Measurements from ENCODE around the gene ZBTB22.

ZBTB22 gene

DNA sequence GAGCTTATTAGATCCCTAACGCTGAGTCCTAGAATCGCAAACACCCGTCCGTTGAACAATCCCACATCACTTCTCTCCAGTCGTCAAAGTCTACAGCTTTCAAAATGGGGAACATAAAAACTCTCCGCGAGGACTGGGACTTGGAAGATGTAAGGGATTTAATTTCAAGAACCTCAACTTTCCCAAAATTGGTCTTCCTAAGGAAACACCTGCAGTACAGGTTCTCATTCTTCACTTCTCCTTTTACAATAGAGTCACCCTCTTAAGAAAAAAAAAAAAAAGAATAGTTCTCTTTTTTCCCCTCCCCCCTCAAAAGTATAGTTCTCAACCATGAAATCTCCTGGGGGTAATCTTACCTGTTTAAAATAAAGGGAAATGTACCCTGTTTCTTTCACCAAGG lies 6.6 kb upstream of the ZBTB22 start:
- no peak for DNase-seq (ENCODE audit: low read depth)

DNA sequence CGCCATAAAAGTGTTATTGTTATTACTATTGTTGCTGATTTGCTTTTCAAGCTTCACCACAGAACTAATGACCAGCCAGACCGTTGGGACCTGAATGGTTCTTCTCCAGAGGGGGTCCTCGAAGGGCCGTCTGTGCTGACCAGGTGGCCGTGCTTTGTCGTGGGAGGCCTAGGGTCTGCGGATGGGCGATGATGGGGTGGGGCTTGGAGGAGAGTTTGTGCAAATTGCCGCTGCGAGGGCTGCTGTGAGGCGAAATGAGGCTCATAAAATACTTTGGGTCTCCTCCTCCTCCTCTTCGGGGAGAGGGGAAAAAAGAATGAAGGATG lies 6.0 kb upstream of the ZBTB22 start:
- DNase-seq (ENCODE audit: low read depth) = no peak

DNA sequence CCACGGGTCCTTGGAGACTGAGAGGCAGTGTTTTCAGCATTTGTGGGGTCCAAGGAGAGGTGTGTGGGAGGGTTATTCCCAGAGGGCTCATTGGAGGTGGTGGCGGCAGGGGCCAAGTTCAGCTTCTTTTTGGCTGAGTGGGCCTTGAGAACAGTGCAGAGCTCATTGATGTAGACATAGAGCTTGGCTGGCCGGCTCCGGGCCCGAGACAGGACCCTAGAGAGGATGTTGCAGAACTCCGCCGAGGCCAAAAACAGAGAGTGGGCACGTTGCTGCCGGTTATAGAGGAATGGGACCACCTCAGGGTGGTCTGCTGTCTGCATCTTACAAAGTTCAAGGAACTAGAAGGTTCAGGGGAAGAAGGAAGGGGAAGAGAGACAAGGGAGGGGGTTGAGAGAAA lies 3.7 kb upstream of the ZBTB22 start:
- DNase-seq (ENCODE audit: low read depth) = no peak

DNA sequence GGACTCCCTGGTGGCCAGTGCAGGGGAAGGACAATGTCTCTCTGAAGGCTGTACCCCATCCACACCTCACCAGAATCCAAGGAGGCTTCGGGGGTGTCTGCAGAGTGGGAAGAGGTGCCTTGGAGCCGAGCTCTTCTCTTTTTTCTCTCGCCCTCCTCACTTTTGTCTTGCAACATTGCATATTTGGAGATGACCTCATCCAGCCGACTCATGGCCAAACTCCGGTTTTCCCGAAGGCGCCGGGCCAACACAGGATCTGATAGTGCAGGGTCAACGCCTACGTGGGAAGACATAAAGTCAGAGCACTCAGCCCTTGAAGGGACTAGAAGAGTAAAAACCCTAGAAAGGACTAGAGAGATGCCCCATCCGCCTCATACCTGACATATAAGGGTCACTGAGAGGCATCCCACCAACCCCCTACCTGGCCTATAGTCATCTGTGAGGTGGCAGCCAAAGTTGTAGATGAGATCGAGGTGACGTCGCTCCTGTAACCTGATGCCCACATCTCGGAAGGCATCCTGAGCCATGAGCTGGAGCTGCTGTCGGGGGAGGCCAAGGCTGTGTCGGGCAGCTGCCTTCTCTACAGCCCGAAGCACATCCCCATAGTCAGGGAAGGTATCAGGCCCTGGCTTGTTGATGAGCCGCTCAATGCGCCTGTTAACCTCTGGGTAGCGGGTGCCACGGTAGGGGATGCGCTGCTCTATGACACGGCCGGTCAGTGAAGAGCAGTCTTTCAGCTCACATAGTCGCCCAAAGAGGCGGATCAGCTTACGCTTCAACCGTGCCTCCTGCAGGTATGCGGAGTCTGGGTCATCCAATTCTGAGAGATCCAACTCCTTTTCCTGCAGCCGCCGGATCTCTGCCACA lies 3.0 kb upstream of the ZBTB22 start:
- DNase-seq (ENCODE audit: low read depth) = peak; percentile 96

DNA sequence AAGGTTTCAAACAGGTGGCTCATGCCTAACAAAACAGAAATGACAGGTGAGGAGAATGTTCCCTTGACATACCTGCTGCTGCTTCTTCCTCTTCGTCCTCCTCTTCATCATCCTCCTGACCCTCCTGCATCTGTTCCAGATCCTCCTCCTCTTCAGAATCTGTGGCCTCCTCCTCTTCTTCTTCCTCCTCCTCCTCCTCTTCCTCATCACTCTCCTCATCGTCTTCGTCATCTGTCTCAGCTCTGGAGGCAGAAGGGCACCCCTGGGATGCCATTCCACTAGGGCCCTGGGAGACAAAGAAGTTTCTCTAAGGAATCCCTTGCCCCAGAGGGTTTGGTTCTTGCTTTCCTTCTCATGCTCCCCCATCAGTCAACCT lies 2.4 kb upstream of the ZBTB22 start:
- DNase-seq (ENCODE audit: low read depth) = no peak

DNA sequence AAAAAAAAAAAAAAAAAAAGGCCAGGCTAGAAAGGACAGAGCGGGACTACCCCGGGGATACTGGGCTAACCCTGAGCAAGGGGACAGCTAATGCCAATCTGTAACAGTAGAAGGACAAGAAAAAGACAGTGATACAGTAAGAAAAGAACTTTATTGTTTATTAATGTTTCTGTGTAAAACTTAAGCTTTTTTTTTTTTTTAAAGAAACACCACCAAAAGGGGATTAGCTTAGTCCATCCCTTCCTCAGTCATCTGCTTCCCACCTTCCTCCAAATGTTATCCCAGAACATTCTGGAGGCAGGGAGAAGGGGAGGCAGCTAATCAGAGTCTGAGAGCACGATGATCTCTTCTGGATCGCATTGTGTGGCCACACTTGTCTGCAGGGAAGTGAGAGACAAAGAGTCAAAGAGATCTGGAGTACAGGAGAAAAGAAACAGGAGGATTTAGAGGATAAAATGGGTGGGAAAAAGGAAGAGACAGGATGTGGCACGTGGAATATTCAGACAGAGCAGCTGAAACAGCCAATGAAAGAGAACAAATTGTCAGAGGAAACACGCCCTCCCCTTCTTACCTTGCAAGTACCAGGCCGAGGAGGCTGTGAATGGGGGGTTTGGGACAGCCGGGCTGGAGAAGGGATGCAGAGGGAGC lies 1.0 kb upstream of the ZBTB22 start:
- DNase-seq (ENCODE audit: low read depth) = no peak

DNA sequence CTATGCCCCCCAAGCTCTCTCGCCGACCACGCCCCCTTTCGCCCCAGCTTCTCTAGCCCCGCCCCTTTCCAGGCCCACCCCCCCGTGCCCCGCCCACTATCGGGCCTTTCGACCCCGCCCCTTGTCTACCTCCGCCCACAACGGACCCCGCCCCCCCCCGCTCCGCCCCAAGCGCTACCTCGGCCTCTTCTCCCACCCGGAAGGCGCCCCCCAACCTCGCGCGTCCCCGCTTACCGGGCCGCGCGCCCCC lies 200 bp downstream of the ZBTB22 start:
- no peak for DNase-seq (ENCODE audit: low read depth)

DNA sequence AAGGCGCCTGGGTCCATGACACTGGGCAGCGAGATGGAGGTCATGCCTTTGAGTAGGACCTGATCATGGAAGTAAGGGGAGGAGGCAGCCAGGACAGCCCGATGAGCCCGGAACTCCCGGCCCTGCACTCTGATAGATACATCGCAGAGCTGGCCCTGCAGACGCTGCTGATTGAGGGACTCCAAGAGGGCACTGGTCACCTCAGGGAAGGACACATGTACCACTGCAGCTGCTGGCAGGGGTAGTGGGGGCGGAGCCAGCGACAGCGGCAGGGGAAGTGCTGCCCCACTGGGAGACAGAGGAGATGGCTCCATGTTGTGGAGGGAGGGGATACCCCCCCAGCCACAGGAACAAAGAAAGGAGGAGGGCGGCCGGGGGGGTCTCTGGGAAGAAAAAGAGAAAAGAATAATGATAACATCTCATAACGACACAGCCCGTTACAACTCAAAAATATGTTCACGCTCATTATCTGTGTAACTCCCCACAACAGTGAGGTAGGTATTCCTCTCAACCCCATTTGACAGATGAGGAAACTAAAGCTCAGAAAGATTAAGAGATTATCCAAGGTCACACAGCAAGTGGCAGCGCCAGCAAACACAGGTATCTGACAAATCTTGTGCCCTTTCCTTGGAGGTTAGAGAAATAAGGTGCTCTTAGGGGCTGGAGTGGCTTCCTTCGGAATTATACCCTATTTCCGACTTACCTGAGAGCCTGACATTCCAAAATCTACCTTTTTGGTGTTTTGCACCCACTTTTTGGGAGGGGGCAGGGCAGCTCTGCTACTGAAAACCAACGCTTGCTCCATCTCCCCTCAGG lies 733 bp downstream of the ZBTB22 start:
- DNase-seq (ENCODE audit: low read depth) = no peak

DNA sequence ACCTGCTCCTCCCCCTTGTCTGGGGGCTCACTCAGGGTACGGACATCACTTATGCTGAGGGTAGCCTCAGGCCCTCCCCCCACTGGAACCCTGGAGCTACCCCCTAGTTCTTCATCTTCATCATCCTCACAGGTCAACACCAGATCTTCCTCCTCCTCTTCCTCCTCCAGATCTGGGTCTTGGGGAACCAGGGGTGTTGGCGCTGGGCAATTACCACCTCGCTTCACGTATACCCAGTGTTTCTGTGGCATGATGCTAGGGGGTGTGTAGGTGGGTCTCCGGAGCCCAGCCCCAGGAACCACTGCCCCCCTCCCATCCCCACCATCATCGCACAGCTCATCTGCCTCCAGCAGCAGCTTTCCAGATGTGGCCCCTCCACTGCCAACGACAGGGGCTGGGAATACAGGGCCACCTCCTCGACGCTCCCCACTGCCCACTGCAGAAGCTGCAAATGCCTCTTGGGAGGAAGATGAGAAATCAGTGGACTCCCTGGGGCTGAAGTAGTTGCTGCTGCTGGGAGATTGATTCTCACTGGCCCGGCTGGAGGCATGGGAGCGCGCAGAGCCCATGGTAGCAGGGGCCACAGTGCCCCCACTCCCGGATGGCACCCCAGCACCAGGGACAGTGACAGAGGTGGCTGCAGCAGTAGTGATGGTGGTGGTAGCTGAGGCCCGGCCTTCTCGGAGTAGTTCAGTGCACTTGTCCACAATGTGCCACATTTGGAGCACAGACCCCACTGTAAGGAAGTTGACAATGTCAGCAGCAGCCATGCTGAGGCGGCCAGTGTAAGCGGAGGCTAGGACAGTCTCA lies 1.5 kb downstream of the ZBTB22 start:
- no peak for DNase-seq (ENCODE audit: low read depth)

DNA sequence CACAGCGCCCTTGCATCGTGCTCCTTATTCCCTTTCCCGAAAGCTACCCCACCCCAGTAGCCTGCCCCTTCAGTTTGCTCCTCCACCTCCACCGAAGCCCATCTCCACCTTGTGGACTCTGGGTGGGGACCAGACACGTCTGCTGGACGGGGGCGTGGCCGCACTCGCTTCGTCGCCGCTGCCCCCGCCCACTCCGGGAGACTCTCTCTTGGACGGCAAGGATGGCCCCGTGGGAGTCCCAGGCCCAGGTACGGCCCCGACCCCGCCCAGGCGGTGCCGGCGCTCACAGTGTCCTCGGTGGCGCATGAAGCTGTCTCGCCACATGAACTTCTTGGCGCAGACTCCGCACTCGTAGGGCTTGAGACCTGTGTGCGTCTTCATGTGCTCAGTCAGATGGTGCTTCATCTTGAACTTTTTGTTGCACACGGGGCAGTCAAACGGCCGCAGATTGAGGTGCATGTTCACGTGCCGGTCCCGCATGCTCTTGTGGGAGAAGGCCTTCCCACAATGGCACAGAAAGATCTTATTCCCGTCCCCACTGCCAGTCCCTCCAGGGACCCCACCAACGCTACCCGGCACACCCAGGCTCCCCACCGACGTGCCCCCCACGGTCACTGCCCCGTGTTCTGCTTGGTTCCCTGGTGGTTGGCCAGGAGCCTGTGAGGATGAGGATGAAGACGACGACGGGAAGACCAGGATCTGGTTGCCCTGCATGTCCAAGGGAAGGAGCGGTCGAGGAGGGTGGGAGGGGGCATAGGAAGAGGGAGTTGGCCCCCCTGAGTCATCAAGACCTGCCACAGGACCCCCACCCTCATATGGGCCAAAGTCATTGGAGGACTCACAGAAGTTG lies 2.4 kb downstream of the ZBTB22 start:
- peak; percentile 31 for DNase-seq (ENCODE audit: low read depth)

DNA sequence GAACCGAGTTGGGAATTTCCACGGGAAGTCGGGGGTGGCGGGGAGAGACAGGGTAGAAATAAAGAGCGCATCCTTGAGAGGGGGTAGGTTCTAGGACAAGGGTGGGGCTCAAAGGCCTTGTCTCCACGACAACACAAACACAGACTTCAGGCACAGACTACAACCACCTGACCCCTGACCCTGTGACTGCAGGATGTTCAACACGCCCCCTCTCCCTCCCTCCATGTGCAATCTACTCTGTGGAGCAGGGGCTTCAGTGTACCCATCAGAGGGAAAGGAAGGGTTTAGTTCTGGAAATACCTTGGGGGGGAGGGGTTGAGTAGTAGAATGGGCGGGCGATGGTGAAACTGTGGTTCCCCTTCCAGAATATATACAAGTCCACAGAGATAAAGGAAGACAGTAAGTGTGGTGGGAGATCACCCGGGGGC lies 3.0 kb downstream of the ZBTB22 start:
- peak; percentile 86 for DNase-seq (ENCODE audit: low read depth)

DNA sequence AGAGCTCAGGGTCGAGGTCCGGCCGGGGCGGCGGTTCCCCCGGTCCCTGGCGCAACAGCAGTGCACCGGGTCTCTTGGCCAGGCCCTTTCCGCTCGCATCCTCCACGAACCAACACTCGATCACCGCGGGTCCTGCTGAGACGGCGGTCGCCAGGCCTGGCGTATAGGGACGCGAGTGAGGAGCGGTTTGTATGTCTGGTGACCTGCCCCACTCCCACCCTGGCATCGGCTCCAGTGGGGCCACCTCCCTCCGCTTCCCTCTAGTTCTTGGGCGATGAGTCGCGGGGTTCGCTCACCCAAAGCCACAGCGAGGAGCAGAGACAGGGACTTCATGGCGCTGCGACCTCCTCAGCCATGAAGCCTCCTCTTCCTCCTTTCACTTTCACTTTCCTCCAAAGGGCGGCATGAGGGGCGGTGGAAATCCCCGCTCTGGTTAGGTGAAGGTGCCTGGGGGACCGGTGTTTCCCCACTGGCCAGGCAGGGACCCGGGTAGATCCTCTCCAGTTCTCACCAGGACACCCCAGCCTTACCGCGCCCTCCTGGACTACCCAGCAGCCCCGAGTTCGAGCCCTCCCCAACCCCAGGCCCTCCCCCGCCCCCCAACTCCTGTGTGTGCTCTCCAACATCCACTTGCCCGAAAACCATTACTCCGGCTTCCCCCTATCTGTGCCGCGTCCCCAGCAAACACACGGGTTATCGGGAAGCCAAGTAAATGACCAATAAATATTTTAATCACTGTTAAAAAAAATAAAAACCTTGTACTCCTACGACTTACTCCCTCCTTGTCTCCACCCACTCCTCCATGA lies 3.6 kb downstream of the ZBTB22 start, which contains the start of gene TAPBP:
TAPBP (minus strand) TSS at position 370 of the 806 bp plus-strand sequence; CDS start at position 333, 37 bp downstream.
- DNase-seq (ENCODE audit: low read depth) = peak; percentile 76

DNA sequence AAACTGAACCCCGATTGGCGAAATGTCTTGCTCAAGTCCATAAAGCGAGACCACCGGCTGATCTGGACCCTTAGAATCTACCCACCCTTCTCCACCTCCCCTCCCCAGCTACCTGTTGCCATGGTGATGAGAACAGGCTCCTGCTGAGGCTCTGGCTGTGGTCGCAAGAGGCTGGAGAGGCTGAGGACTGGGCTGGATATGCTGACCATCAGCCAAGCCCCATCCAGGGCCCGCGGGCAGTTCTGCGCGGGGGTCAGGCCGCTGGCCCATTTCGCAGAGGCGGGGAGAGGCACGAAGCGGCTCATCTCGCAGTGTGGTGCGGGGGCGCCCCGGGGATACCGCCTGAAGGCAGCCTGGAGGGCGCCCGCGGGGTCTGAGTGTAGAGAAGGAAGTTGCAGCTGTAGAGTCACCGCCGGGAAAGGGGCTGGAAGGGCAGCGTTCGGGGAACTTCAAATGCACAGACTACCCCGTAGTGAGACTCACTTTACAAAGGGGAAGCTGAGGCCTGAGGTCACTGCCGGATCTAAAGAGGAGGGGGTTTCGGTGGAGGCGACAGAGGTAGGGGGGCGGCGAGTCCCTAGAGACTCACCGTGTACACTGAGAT lies 4.3 kb downstream of the ZBTB22 start:
- DNase-seq (ENCODE audit: low read depth) = peak; percentile 43

DNA sequence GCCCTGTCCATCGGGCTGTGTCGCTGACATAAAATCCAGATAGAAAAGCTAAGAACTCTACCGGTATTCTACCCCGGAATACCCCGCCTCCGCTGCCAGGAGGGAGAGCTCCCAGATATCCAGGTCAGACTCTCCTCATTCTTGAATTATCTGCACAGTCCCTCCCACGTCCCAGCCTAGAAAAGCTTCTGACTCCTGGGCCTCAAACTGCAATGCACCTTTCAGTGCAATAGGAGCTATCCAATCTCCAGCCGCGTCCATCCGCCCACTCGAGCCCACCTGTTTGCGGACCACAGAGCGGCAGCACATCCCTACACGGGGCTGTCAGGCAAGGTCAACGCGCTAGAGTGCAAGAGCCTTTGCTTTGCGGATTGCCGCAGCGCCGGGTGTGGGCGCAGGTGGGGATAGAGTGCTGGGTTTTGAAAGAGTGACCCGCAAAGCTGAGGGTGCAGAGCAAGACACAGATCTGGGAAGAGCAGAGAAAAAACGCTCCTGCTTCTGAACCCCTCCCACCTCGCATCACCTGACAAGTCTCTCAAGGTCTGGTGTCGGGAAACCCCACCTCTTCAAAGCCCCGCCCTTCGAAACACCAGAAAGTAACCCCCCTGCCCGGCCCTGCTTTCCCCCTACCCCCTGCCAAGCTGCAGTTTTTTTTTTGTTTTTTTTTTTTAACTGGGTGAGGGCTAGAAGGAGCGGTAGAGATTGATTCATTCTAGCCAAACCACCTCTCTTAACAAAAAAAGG lies 5.0 kb downstream of the ZBTB22 start:
- peak; percentile 68 for DNase-seq (ENCODE audit: low read depth)

DNA sequence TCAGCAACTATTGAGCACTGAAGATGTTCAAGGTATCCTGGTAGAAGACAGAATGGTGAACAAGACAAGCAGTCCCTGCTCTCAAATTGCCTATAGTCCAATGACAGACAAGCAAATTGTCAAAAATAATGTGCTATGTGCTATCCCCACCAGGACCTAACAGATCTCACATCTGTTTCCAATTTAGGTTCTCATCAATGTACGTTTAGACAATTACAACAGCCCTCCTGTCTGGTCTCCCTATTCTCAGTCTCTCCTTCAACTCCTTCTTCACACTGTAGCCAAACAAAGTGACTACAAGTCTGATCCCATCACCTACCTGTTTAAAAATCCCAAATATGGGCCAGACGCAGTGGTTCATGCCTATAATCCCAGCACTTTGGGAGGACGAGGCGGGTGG lies 11.2 kb downstream of the ZBTB22 start:
- DNase-seq (ENCODE audit: low read depth) = no peak

DNA sequence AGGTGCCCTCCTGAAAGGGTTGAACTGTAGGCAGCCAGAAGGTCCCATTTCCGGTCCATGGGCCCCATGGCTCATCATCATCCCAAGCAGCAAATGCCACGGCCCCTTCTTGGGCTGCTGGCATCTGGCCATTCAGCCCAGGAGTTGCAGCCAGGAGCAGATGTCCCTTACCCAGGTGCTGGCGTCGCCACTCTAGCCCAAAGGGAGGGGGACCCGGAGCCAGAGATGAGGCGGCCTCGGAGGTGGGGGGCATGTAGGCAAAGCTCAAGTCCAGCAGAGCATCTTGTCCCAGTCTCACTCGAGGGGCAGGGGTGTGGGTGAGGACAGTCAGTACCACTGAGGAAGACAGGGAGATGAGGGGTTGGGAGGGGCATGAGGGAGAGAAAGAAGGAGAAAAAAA lies 12.5 kb downstream of the ZBTB22 start:
- no peak for DNase-seq (ENCODE audit: low read depth)

DNA sequence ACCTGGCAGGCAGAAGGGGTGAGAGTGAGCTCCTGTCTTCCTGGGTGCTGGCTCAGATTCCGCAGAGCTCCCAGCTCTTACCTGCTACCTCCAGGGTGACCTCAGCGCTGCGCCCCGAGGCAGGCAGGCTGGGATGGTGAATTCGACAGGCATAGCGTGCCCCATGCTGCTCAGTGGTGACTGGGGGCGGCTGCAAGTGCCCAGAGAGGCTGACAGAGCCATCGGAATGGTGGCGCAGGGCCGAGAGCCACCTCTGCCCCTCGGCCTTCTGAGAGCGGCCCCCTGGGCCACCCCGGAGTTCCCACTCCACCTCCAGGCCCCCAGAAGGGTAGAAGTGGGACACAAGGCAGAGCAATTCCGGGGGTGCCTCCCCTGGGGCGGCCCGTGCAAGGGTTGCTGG lies 13.3 kb downstream of the ZBTB22 start:
- no peak for DNase-seq (ENCODE audit: low read depth)

DNA sequence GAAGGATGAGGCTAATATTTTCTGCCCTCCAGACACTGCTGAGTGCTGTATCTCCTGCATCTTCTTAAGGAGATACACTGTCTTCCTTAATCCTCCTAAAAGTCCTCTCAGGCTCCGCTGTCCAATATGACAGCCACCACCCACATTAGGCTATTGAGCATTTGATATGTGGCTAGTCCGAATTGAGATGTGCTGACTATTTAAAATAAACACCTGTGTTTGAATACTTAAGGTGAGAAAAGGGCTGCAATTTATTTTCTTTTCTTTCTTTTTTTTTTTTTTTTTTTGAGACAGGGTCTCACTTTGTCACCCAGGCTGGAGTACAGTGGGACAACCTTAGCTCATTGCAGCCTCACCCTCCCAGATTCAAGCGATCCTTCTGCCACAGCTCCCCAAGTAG lies 15.7 kb downstream of the ZBTB22 start:
- no peak for DNase-seq (ENCODE audit: low read depth)

DNA sequence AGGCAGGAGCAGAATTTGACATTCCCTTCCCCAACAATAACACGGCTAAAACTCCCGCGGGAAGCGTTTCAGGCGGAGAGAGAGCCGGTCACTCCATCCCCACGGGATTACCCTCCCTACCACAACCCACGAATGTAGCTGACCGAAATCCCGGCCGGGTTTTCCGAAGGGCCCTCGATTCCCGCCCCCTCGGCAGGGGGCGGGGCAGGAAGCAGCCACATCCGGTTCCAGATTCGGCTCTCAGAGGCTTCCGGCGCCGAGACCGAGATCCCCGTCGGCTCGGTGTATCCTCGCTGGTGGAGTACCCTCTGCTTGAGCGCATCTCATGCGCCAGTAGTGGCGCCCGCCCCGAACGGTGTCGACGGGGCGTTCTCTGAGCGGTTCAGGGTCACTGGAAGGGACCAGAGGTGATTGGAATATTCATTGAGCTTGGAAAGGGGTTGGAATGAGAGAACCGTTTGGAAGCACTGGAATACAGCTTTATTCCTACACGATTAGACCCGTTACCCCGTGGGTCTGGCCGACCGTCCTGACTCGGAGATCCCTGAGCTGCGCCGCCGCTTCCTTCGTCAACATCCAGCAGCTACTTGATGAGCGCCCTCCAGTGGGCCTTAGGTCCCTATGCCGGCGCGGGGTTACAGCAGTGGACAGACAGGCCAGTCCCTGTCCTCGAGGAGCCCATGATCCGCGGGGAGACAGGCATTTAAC lies 18.2 kb downstream of the ZBTB22 start:
- peak; percentile 93 for DNase-seq (ENCODE audit: low read depth)

Data from EH (cell line).